ENCODE results near the gene ELF4.

The ELF4 gene

GRCh38 chrX:130147631-130148030 lies 37.3 kb upstream of the ELF4 start:
- no peak overlapping the region for H3K4ac ChIP-seq (ENCODE audit: low read depth, low read length)
- no peak overlapping the region for H3K4me3 ChIP-seq (ENCODE audit: low read depth, low read length)
- H3K14ac ChIP-seq (ENCODE audit: low read length): no peak overlapping the region
- no peak overlapping the region for H4K91ac ChIP-seq (ENCODE audit: low read depth, low read length)
- no peak overlapping the region for H3K23ac ChIP-seq (ENCODE audit: low read length)
- peaks cover 2 to 17% of the 10 kb centered on the region in 2 experiments for H3K36me3 ChIP-seq (ENCODE audit: control insufficient read depth in 1 of 2, insufficient read depth in 2 of 2, low read length in 2 of 2)
- no peak overlapping the region for H2BK12ac ChIP-seq (ENCODE audit: low read length)
- H3K9me3 ChIP-seq (ENCODE audit: insufficient read depth, low read depth, low read length): no peaks in the 10 kb centered on the region
- no peak overlapping the region for H3K18ac ChIP-seq (ENCODE audit: low read length)
- no peak overlapping the region for H4K12ac ChIP-seq (ENCODE audit: low read depth, low read length)
- no peaks in the 10 kb centered on the region for H3K79me1 ChIP-seq (ENCODE audit: low read length)
- no peak overlapping the region for H3K9ac ChIP-seq (ENCODE audit: low read length)
- no peak overlapping the region for H2BK5ac ChIP-seq (ENCODE audit: low read depth, low read length, poor library complexity)
- no peak overlapping the region for H2BK120ac ChIP-seq (ENCODE audit: insufficient read depth, low read length, poor library complexity)
- H2AFZ ChIP-seq (ENCODE audit: insufficient read depth, low read length, poor library complexity): no peak overlapping the region
- H3K79me2 ChIP-seq (ENCODE audit: control insufficient read depth, insufficient read depth, low read length, poor library complexity): no peaks in the 10 kb centered on the region
- no CpG with 5 or more reads among the region's 5 CpGs for WGBS (ENCODE audit: extremely low coverage, insufficient coverage, insufficient read length)
- no peaks in the 10 kb centered on the region for H3K27me3 ChIP-seq (ENCODE audit: insufficient read depth, low read length)
- no peak overlapping the region for H3K27ac ChIP-seq (ENCODE audit: low read depth, low read length)
- no peak overlapping the region for H2AK5ac ChIP-seq (ENCODE audit: low read length)
- H3K4me2 ChIP-seq (ENCODE audit: low read length): no peak overlapping the region
- H4K8ac ChIP-seq (ENCODE audit: low read depth, low read length): no peak overlapping the region
- DNase-seq: no peak
- no peaks in the 10 kb centered on the region for H3K4me1 ChIP-seq (ENCODE audit: control insufficient read depth in 1 of 2, insufficient read depth in 2 of 2, low read length in 2 of 2)

- Histone ChIP-seq H3K14ac (ENCODE audit: low read length) (no peak overlapping the region), H4K12ac (ENCODE audit: low read depth, low read length) (no peak overlapping the region), H3K4me1 (ENCODE audit: control insufficient read depth in 1 of 2, insufficient read depth in 2 of 2, low read length in 2 of 2) (no peaks in the 10 kb centered on the region), H3K79me2 (ENCODE audit: control insufficient read depth, insufficient read depth, low read length, poor library complexity) (no peaks in the 10 kb centered on the region), H4K8ac (ENCODE audit: low read depth, low read length) (no peak overlapping the region), H2BK5ac (ENCODE audit: low read depth, low read length, poor library complexity) (no peak overlapping the region), H3K4me2 (ENCODE audit: low read length) (no peak overlapping the region), H3K23ac (ENCODE audit: low read length) (no peak overlapping the region), H3K27ac (ENCODE audit: low read depth, low read length) (no peak overlapping the region), H3K9ac (ENCODE audit: low read length) (no peak overlapping the region), H3K36me3 (ENCODE audit: control insufficient read depth in 1 of 2, insufficient read depth in 2 of 2, low read length in 2 of 2) (peaks cover 2 to 21% of the 10 kb centered on the region in 2 experiments), H3K9me3 (ENCODE audit: insufficient read depth, low read depth, low read length) (no peaks in the 10 kb centered on the region), H3K4me3 (ENCODE audit: low read depth, low read length) (no peak overlapping the region), H3K4ac (ENCODE audit: low read depth, low read length) (no peak overlapping the region), H2AFZ (ENCODE audit: insufficient read depth, low read length, poor library complexity) (no peak overlapping the region), H4K91ac (ENCODE audit: low read depth, low read length) (no peak overlapping the region), H2AK5ac (ENCODE audit: low read length) (no peak overlapping the region), H3K27me3 (ENCODE audit: insufficient read depth, low read length) (no peaks in the 10 kb centered on the region), H3K79me1 (ENCODE audit: low read length) (no peaks in the 10 kb centered on the region), H3K18ac (ENCODE audit: low read length) (no peak overlapping the region), H2BK120ac (ENCODE audit: insufficient read depth, low read length, poor library complexity) (no peak overlapping the region), H2BK12ac (ENCODE audit: low read length) (no peak overlapping the region)
- no CpG with 5 or more reads among the region's 4 CpGs for WGBS (ENCODE audit: extremely low coverage, insufficient coverage, insufficient read length)
- no peak for DNase-seq
Measured at GRCh38 chrX:130145123-130145522, 34.8 kb upstream of the ELF4 start.

GRCh38 chrX:130144509-130144908 lies 34.2 kb upstream of the ELF4 start:
- H4K91ac ChIP-seq (ENCODE audit: low read depth, low read length): no peak overlapping the region
- no peak overlapping the region for H3K4ac ChIP-seq (ENCODE audit: low read depth, low read length)
- H3K79me2 ChIP-seq (ENCODE audit: control insufficient read depth, insufficient read depth, low read length, poor library complexity): no peaks in the 10 kb centered on the region
- H3K4me2 ChIP-seq (ENCODE audit: low read length): no peak overlapping the region
- no peaks in the 10 kb centered on the region for H3K79me1 ChIP-seq (ENCODE audit: low read length)
- no peak overlapping the region for H3K18ac ChIP-seq (ENCODE audit: low read length)
- H3K4me3 ChIP-seq (ENCODE audit: low read depth, low read length): no peak overlapping the region
- H3K27me3 ChIP-seq (ENCODE audit: insufficient read depth, low read length): no peaks in the 10 kb centered on the region
- H3K36me3 ChIP-seq (ENCODE audit: control insufficient read depth in 1 of 2, insufficient read depth in 2 of 2, low read length in 2 of 2): peaks cover 2 to 25% of the 10 kb centered on the region in 2 experiments
- H2BK12ac ChIP-seq (ENCODE audit: low read length): no peak overlapping the region
- no peak overlapping the region for H3K27ac ChIP-seq (ENCODE audit: low read depth, low read length)
- H2BK5ac ChIP-seq (ENCODE audit: low read depth, low read length, poor library complexity): no peak overlapping the region
- H3K9me3 ChIP-seq (ENCODE audit: insufficient read depth, low read depth, low read length): no peaks in the 10 kb centered on the region
- no peak overlapping the region for H4K12ac ChIP-seq (ENCODE audit: low read depth, low read length)
- no peak overlapping the region for H2AK5ac ChIP-seq (ENCODE audit: low read length)
- H3K23ac ChIP-seq (ENCODE audit: low read length): no peak overlapping the region
- WGBS (ENCODE audit: extremely low coverage, insufficient coverage, insufficient read length): no CpG with 5 or more reads among the region's 3 CpGs
- DNase-seq: no peak
- H3K9ac ChIP-seq (ENCODE audit: low read length): no peak overlapping the region
- H3K14ac ChIP-seq (ENCODE audit: low read length): no peak overlapping the region
- H2BK120ac ChIP-seq (ENCODE audit: insufficient read depth, low read length, poor library complexity): no peak overlapping the region
- no peak overlapping the region for H4K8ac ChIP-seq (ENCODE audit: low read depth, low read length)
- H2AFZ ChIP-seq (ENCODE audit: insufficient read depth, low read length, poor library complexity): no peak overlapping the region
- no peaks in the 10 kb centered on the region for H3K4me1 ChIP-seq (ENCODE audit: control insufficient read depth in 1 of 2, insufficient read depth in 2 of 2, low read length in 2 of 2)

- Histone ChIP-seq H3K4me3 (ENCODE audit: low read depth, low read length) (no peak overlapping the region), H3K4me2 (ENCODE audit: low read length) (no peak overlapping the region), H3K79me1 (ENCODE audit: low read length) (no peaks in the 10 kb centered on the region), H3K14ac (ENCODE audit: low read length) (no peak overlapping the region), H4K91ac (ENCODE audit: low read depth, low read length) (no peak overlapping the region), H2BK12ac (ENCODE audit: low read length) (no peak overlapping the region), H3K27me3 (ENCODE audit: insufficient read depth, low read length) (no peaks in the 10 kb centered on the region), H3K4me1 (ENCODE audit: control insufficient read depth in 1 of 2, insufficient read depth in 2 of 2, low read length in 2 of 2) (no peaks in the 10 kb centered on the region), H4K12ac (ENCODE audit: low read depth, low read length) (no peak overlapping the region), H2AFZ (ENCODE audit: insufficient read depth, low read length, poor library complexity) (no peak overlapping the region), H3K9ac (ENCODE audit: low read length) (no peak overlapping the region), H2AK5ac (ENCODE audit: low read length) (no peak overlapping the region), H2BK120ac (ENCODE audit: insufficient read depth, low read length, poor library complexity) (no peak overlapping the region), H3K4ac (ENCODE audit: low read depth, low read length) (no peak overlapping the region), H3K27ac (ENCODE audit: low read depth, low read length) (no peak overlapping the region), H2BK5ac (ENCODE audit: low read depth, low read length, poor library complexity) (no peak overlapping the region), H3K9me3 (ENCODE audit: insufficient read depth, low read depth, low read length) (no peaks in the 10 kb centered on the region), H3K79me2 (ENCODE audit: control insufficient read depth, insufficient read depth, low read length, poor library complexity) (no peaks in the 10 kb centered on the region), H3K23ac (ENCODE audit: low read length) (no peak overlapping the region), H3K18ac (ENCODE audit: low read length) (no peak overlapping the region), H3K36me3 (ENCODE audit: control insufficient read depth in 1 of 2, insufficient read depth in 2 of 2, low read length in 2 of 2) (peaks cover 8 to 30% of the 10 kb centered on the region in 2 experiments), H4K8ac (ENCODE audit: low read depth, low read length) (no peak overlapping the region)
- no CpG with 5 or more reads among the region's 3 CpGs for WGBS (ENCODE audit: extremely low coverage, insufficient coverage, insufficient read length)
- DNase-seq: no peak
Measured at GRCh38 chrX:130139474-130140201, 29.3 kb upstream of the ELF4 start.
